ENCODE measurements around the gene TRAF3.

- TF ChIP-seq POLR2AphosphoS5 (IDR thresholded peaks at IDR 0.05; ENCODE audit: low read depth, low read length) (no peak), REST (IDR thresholded peaks at IDR 0.05; ENCODE audit: insufficient read depth in 1 of 2, low read depth in 2 of 2, low read length in 2 of 2) (no peak), SIN3A (IDR thresholded peaks at IDR 0.05; ENCODE audit: borderline replicate concordance, insufficient read depth, low read length) (no peak), TAF1 (IDR thresholded peaks at IDR 0.05; ENCODE audit: borderline replicate concordance, insufficient read depth, low read length) (no peak), FOXP2 (optimal IDR thresholded peaks at IDR 0.05; ENCODE audit: borderline replicate concordance, extremely low read depth, extremely low read length, insufficient read depth) (no peak)
Observed at GRCh38 chr14:102943454-102943853, 166.2 kb downstream of the TRAF3 start.
